ENCODE measurements around the gene PCID2.
"Not testable (repeated sequence)": the region's sequence is repeated elsewhere in the genome, so short reads cannot be mapped to it uniquely, and the experiment has no call there.

Gene PCID2

DNA sequence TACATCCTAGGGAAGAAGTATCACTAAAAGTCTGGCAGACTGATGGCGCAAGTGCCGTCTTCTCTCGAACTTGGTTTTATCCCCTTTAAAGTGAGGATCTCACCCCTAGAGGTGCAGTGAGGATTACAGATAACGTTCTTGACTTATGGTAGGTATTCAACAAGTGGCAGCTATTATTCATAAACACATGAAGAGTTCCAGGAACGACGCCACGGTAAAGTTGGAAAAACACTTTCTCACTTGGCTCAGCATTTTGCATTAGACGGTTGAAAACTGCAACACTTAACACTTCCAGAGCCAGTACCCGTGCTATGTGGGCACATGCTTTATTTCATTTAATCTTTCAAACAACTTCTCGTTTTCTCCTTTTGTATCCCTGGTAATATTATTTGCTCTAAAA lies 41.3 kb downstream of the PCID2 start:
- no peak for DNase-seq (ENCODE audit: low spot score)
- FAIRE-seq = no peak

DNA sequence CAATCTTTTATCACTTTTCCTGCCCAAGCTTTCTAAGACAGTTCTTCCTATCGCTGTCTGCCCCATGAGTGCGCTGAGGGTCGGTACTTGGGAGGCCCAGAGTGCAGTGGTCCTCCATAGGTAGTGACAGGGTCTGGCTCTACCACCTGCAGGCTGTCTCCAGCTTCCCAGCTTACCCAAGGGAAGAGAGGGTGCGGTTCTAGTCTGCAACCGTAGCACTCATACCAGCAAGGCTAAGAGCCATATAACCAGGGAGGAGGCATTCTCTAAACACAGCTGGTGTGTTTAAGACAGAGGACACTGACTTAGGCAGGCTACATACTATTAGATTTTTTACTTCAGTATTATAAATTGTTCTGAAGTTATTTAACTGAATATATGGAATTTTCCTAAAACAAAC lies 41.8 kb downstream of the PCID2 start:
- DNase-seq (ENCODE audit: low spot score) = no peak
- FAIRE-seq = no peak

DNA sequence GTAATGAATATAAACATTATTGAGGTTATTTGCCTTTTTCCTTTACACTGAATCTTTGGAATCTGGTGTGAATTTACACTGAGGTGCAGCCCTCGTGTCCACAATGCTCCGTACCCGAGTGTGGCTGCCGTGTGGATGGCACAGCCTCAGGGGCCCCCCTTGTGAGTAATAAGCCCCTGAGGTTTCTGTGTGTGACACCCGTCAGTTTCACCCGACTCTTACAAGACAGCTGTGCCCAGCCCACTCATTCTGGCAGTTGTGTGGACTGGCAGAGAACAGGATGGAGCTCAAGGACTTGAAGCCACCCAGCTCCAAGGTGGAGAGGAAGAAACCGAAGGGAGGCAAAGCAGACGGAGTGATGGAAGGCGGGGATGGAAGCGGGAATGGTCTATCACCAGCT lies 42.2 kb downstream of the PCID2 start:
- FAIRE-seq = no peak
- no peak for DNase-seq (ENCODE audit: low spot score)

DNA sequence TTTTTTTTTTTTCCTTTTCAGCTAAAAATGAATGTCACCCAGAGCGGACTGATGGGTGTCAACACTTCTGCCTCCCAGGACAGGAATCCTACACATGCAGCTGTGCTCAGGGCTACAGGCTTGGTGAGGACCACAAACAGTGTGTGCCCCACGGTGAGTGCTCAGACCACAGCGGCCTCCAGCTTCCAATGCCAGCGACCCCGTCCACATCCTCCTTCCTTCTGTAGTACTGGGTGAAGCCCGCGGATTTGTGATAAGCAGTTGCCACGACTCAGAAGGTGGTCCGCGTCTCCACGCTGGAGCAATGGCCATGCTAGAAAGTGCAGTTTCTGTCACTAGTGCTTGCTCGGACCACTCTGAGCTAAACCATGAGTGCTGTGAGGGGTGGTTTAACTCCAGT lies 44.0 kb downstream of the PCID2 start:
- FAIRE-seq = no peak
- DNase-seq (ENCODE audit: low spot score) = no peak

DNA sequence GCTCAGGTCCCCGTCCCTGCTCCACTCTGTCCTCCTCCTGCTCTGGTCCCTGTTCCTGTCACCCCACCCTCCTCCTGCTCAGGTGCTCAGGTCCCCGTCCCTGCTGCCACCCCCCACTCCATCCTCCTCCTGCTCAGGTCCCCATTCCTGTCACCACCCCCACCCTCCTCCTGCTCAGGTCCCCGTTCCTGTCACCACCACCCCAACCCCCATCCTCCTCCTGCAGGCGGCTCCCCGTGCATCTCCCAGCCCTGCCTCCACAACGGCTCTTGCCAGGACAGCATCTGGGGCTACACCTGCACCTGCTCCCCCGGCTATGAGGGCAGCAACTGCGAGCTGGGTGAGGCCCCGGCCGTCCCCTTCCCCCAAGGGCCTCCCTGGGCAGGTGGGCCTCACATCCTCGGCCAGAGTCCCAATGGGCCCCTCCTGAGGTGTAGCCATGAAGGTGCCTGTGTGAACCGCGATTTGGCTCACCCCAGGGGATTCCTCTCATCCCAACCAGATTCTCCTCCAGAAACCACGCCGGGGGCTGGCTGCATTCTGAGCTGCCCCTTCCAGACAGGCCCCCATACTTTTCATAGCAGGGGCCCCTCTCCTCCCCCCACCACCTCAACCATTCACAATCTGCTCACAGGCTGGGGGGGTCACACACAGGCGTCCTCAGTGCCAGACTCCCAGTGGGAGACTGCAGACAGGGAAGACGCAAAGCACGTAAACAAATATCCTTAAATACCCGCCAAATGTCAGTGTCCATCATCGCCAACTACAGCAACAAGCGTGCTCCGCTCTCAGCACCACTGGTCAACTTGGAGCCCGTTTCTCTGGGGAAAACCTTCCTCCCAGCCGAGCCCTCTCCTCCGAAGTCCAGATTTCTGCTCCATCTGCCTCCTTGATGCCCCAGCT lies 45.4 kb downstream of the PCID2 start:
- DNase-seq (ENCODE audit: low spot score) (no peak), FAIRE-seq (no peak)

DNA sequence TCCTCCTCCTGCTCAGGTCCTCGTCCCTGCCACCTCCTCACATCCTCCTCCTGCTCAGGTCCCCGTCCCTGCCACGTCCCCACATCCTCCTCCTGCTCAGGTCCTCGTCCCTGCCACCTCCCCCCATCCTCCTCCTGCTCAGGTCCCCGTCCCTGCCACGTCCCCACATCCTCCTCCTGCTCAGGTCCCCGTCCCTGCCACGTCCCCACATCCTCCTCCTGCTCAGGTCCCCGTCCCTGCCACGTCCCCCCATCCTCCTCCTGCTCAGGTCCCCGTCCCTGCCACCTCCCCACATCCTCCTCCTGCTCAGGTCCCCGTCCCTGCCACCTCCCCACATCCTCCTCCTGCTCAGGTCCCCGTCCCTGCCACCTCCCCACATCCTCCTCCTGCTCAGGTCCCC lies 46.5 kb downstream of the PCID2 start:
- FAIRE-seq = not testable (repeated sequence)

DNA sequence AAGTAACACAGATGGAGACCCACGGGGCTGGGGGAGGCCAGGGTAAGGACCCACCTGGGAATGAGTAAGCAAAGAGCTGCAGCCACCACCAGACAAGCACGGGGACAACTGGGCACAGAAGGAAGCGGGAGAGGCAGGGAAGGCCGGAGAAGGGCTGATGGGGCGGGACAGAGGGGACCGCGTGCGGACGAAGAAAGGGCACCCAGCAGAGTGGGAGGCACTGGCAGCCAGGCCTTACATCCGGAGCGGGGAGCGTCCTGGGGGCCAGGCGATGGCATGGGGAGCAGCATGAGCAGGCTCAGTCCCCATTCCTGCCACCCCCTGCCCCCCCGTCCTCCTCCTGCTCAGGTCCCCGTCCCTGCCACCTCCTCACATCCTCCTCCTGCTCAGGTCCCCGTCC lies 47.0 kb downstream of the PCID2 start:
- FAIRE-seq (no peak), DNase-seq (ENCODE audit: low spot score) (no peak)

More for the DNA sequence above, 46.5 kb downstream of the PCID2 start:
- DNase-seq (ENCODE audit: low spot score) = not testable (repeated sequence)

DNA sequence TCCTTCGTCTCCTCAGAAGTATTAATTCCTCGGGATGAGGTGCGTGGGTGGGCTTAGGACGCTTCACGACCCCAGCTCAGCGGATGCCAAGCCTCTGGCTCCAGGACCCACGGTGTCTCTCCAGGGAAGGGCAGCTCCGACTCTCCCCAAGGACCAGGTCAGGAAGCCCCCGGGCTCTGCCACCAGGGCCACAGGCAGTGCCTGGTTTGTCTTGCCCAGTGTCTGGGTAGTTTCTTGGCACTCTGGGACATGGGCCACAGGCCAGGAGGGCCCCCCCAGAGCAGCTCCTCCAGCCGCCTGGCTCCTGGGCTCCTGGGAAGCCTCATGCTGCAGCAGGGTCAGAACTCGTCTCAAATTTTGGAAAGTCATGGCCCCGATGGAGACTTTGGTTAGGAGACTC lies 47.5 kb downstream of the PCID2 start:
- no peak for FAIRE-seq

DNA sequence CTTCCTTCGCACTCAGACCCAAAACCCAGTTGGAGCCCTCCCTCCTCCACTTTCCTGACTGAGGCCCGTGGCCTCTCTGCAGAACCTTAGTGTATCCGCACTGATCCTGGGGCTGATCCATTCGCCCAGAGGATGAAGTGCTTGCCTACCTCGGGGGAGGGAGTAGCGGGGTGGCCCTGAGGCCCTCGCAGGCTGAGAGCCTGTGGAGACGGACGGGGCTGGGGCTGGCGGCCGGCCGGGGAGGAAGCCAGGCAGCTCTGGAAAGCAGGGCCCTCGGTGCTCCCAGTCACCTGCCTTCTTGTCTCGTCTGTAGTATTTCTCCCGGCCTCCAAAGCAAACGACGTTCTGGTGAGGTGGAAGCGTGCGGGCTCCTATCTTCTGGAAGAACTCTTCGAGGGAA lies 48.8 kb downstream of the PCID2 start:
- DNase-seq (ENCODE audit: low spot score) (no peak), FAIRE-seq (no peak)

More for the DNA sequence above, 47.5 kb downstream of the PCID2 start:
- no peak for DNase-seq (ENCODE audit: low spot score)

DNA sequence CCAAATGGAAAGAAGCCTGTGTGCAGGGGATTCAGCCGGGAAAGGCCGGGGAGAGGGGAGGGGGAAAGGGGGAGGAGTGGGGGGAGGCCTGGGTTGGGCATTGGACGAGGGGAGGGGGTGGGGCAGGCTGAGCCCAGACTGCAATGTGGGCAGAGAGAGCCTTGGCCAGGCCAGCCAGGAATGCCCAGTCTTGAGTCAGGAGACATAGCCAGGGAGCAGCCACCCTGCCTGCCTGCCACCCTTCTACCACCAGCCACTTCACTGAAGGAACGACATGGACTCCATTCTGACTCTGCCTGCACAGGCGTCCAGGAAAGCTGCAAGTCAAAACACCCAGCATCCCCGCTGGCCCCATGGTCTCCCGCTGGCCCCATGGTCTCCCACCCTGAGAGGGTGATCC lies 49.5 kb downstream of the PCID2 start:
- no peak for DNase-seq (ENCODE audit: low spot score)
- no peak for FAIRE-seq

DNA sequence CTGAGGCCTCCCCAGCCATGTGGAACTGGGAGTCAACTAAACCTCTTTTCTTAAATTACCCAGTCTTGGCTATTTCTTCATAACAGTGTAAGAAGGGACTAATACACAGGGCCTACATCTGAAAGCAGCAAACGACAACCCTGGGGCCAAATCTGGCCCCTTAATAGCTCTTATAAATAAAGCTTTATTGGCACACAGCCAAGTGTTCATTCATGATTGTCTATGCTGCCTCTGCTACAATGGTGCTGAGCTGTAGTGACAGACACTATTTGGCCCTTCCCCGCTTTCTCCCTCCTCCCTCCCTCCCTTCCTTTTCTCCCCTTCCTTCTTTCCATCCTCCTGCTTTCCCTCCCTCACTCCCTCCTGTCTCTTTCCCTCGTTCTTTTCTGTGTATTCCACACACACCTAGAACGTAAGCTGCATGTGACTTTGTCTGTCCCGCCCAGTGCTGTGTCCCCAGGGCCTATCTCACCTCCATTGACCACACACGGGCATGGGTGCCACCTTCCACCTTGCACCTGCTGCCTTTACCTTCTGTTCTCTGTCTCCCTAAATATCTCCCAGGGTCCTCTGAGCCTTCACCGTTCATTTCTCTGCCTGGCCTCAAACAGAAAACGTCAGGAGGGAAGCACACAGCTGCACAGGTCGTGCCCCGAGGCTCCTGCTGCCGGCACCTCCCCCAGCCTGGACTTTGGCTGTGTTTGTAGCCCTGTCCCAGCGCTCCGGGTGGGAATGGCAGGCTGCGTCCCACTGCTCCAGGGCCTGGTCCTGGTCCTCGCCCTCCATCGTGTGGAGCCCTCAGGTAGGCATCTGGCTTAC lies 50.3 kb downstream of the PCID2 start, which contains the start of gene PROZ:
PROZ (plus strand) TSS at position 720 of the 819 bp plus-strand sequence; CDS start at position 733, 13 bp downstream.
- peak; percentile 44 for FAIRE-seq
- no peak for DNase-seq (ENCODE audit: low spot score)

DNA sequence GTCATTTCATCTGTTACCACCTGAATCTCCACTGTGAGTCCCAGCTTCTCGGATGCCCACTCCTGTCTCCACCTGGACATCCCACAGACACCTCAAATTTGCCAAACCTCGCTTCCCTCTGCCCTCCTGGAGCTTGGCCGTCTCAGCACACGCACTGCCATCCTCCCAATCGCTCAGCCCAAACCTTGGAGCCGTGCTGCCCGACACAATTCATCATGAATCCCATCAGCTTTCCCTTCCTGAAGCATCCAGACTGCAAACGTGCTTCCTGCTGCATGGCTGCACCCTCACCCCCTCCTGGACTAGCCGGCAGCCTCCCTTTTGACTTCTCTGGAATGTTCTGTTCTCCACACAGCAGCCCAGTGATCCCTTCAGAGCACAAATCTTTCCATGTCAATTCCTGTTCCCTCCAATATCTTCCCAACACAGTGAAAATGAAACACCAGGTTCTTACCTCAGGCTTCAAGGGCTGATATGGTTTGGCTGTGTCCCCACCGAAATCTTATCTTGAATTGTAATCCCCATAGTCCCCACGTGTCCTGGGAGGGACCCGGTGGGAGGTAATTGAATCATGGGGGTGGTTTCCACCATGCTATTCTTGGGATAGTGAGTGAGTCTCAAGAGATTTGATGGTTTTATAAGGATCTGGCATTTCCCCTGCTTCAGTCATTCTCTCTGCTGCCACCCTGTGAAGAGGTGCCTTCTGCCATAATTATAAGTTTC lies 51.1 kb downstream of the PCID2 start:
- no peak for DNase-seq (ENCODE audit: low spot score)
- FAIRE-seq = no peak

DNA sequence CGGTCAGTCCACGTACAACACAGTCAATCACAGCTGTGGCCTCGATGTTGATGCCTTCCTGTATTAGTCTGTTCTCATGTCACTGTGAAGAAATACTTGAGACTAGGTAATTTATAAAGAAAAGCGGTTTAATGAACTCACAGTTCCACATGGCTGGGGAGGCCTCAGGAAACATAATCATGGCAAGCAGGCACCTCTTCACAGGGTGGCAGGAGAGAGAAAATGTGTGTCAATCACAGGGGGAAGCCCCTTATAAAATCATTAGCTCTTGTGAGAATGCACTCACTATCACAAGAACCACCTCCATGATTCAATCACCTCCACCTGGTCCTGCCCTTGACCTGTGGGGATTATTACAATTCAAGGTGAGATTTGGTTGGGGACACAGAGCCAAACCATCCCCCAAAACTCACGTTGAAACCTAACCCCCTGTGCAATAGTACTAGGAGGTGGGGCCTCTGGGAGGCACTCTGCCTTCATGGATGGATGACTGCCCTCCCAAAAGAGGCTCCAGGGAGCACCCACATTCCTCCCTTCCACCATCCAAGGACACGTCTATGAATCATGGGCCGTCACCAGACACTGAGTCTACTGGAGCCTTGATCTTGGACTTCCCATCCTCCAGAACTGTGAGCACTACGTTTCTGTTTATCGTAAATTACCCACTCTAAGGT lies 52.4 kb downstream of the PCID2 start:
- DNase-seq (ENCODE audit: low spot score) (no peak), FAIRE-seq (no peak)

DNA sequence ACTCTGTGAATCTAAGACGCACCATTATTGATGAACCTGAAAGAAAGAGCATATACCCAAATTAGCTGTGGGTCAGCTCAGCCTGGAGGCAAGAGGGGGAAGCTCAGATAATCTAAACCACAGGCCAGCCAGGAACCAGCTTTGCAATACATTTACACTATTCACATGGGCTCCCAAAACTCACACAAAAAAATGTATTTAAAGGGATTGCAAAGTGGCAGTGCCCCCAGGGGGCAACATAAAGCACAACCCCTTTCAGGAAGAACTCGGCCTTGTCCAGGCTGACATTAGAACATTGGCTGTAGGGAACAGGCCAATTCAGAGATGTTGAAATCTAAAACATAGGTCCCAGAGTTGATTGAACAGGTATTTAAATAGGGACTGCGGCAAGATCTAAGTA lies 53.3 kb downstream of the PCID2 start:
- FAIRE-seq = no peak
- no peak for DNase-seq (ENCODE audit: low spot score)

DNA sequence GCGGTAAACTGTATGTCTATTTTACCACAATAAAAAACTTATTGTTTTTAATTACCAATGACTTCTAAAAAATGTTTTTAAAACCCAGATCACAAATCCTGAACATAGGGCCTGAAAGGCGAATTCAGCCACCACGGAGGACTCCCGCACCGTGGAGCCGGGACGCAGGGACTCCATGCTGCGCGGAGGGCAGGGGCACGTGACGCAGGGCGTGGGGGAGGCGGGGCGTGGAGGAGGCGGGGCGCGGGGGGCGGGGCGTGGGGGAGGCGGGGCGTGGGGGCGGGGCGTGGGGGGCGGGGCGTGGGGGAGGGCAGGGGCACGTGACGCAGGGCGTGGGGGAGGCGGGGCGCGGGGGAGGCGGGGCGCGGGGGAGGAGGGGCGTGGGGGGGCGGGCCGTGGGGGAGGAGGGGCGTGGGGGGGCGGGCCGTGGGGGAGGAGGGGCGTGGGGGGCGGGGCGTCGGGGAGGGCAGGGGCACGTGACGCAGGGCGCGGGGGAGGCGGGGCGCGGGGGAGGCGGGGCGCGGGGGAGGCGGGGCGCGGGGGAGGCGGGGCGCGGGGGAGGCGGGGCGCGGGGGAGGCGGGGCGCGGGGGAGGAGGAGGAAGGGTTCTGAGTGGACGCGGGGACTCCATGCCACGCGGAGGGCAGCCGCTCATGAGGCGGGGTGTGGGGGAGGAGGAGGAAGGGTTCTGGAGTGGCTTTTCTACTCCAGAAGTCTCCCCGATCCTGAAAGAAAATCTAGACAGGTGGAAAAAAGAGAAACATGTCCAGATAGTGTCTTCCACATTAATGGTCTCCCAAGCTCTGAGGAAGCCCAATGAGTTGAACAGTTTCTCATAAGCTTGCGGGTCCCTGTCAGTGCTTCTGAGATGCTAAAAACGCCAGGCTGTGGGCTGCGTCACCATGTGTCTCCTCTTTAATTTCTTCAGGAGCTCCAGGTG lies 54.4 kb downstream of the PCID2 start:
- DNase-seq (ENCODE audit: low spot score) = peak; percentile 85
- FAIRE-seq = no peak

DNA sequence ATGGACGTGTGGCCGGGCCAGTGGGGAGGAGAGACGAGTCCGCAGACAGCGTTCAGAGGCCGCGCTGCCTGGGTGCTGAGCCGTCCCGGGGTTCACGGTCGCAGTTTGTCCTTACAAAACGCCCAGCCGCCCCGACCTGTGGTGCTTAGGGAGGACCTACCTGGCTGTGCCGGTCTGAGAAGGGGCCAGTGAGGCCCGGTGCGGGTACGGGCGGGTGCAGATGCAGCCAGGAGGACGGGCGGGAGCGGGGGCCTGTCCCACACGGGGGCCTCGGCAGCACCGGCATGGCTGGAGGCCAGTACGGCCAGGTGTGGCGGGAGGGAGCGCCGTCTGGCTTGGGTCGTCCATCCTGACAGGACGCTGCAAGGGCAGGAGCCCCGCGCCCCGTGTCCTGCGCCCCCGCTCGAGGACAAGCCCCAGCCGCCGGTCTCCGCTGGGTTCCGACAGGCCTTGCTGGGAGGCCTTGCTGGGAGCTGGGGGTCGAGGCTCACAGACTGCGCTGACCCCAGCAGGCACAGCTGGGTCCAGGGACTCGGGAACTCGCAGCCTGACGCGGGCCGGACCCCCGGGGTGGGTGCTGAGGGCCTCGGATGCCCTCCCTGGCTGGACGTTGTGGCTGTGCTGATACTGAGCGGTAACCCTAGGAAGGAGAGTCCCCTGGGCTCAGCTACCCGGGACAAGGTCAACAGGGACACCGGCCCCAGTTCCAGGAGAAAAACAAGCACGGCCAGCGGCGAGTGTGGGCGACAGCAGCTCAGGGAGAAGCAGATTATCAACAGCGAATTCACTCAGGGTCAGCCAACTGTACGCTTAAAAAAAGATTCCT lies 55.3 kb downstream of the PCID2 start:
- DNase-seq (ENCODE audit: low spot score) = no peak
- peak; percentile 32 for FAIRE-seq

DNA sequence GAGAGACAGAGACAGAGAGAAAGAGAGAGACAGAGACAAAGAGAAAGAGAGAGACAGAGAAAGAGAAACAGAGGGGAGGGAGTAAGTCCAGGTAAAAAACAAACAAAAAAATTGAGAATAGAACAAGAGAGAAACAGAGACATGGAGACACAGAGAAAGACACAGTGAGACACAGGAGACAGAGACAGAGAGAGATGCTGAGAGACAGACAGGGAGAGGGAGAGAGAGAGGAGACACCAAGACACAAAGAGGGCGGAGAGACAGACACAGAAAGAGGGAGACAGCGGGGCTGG lies 55.8 kb downstream of the PCID2 start:
- DNase-seq (ENCODE audit: low spot score) (no peak), FAIRE-seq (peak; percentile 52)

DNA sequence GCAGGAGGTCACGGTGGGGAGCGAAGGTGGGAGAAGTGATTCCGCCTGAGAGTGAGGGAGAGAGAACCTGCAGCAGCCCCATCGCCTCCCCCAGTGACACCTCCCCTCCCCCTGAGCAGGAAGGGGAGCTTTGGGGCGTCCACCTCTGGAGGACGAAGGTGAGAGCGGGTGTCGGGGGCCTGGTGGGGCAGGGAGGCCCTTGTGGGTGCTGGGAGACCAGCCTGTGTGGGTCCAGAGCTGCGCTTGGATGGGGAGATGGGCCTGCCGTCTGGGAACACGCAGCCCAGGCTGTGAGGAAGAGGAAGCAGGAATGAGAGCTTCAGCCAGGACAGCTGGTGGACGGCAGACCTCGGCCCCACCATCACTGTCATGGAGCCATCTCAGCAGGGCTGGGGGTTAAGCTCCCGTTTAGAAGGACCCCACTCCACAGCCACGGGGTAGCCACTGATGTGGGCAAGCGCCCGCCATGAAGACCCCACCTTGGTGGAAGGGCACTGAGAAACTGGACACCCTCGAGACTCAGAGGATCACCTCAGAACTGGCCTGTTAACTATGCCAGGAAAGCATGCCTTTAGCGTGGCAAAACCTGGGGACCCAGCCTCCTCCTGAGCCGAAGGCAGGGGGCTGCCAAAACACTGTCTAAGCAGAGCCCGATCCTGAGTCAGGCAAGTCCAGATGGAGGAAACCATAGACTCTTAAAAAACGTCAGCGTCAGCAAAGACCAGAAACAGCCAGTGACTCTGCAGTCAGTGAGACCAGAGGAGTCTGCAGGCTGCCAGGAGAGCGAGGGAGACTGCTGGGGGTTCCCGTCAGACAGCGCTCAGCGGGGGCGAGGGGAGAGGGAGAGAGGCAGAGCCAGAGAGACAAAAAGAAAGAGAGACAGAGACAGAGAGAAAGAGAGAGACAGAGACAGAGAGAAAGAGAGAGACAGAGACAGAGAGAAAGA lies 56.5 kb downstream of the PCID2 start:
- FAIRE-seq (no peak), DNase-seq (ENCODE audit: low spot score) (no peak)

Data from urothelium cell line (cell line).